Activated T-helper 2 cell treated with anti-CD3 and anti-CD28 coated beads, Interferon-gamma antibody, Interleukin-2, Interleukin-4, amounts not matched to agents 10 μg/mL and 5 μg/mL and 100 μg/mL, durations not matched to agents 14 hours and 24 hours and 36 hours (primary cell): ENCODE results near the gene DSCAM. TPM values are rescaled to one million over a fixed set of nuclear protein-coding genes. Genes with fewer than 3 reads are reported as not detected.

ENCODE experiments used
- DNase-seq: peaks from one replicate; pipeline ENCODE4 v3.0.0; 2021; ENCODE audit warnings: low spot score
- H3K27ac Mint-ChIP-seq: one replicate; pipeline ENCODE4 v1.8.0; 2021; ENCODE audit warnings: mixed read lengths
- H3K27me3 Mint-ChIP-seq: one replicate; pipeline ENCODE4 v1.8.0; 2021; ENCODE audit warnings: low read depth, mixed read lengths
- H3K36me3 Mint-ChIP-seq: one replicate; pipeline ENCODE4 v1.8.0; 2021; ENCODE audit warnings: low read depth, mixed read lengths
- H3K4me1 Mint-ChIP-seq: one replicate; pipeline ENCODE4 v1.8.0; 2021; ENCODE audit warnings: low read depth, mixed read lengths
- H3K4me3 Mint-ChIP-seq: one replicate; pipeline ENCODE4 v1.8.0; 2021; ENCODE audit warnings: low read depth, mild to moderate bottlenecking, moderate library complexity, mixed read lengths
- H3K9me3 Mint-ChIP-seq: one replicate; pipeline ENCODE4 v1.8.0; 2021; ENCODE audit warnings: mixed read lengths
- intact Hi-C: fragments of 100-400 bp; cut with micrococcal nuclease; formaldehyde crosslinking; loops from one replicate; pipeline ENCODE4 v1.15.1; 2023
- total RNA-seq: library from RNA; stranded (reverse); gene quantifications from 2 replicates; pipeline ENCODE4 v1.2.3, GENCODE V29; 2022

DSCAM gene
- total RNA-seq, 1 donor from 2014 or later: not detected

DNA sequence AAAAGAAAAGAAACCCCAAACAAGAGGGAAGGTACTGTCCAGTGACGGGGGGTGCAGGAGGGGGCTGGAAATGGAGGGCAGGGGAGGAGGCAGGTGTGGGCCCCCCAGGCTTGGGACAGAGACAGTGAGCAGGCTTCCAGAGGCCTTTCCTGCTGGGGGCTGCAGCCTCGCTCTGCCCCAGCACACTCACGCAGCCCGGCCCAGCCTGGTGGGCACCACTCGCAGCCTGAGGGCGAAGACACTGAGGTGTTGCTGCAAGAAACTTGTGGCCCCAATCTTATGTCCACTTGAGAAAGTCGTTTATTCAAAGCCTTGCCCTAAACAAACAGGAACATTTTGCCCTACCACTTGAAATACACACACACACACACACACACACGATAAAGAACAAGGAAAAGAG lies 705.3 kb downstream of the DSCAM start:
- H3K27me3 Mint-ChIP-seq: no peaks in the 10 kb centered on the region
- no peaks in the 10 kb centered on the region for H3K9me3 Mint-ChIP-seq
- no peak overlapping the region for H3K27ac Mint-ChIP-seq
- no peak for DNase-seq
- no peaks in the 10 kb centered on the region for H3K36me3 Mint-ChIP-seq
- H3K4me3 Mint-ChIP-seq: no peak overlapping the region
- no peaks in the 10 kb centered on the region for H3K4me1 Mint-ChIP-seq
- intact Hi-C loops: loop anchor here (5.0 to 10.0 kb wide), 2 partner anchors 246 to 923 kb away; no protein-coding TSS in a partner anchor

DNA sequence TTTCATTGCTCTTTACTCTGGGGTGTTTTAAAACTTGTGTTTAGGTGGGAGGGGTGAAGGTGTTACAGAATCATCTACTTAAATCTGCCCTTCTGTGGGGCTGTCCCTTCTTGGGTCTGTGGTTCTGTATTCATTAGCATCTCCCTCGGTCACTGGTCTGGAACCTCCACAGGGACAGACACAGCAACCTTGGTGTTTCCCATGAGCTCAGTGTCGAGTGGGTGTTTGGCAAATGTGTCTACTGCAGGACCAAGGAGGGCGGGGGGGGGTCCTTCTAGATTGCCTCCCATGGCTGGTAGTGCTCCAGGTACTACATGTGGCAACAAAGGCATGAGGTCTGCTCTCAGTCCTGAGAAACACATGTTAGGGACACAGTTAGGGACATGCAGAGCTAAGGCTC lies 706.3 kb downstream of the DSCAM start:
- H3K4me3 Mint-ChIP-seq: no peak overlapping the region
- no peaks in the 10 kb centered on the region for H3K36me3 Mint-ChIP-seq
- H3K9me3 Mint-ChIP-seq: no peaks in the 10 kb centered on the region
- no peak overlapping the region for H3K27ac Mint-ChIP-seq
- DNase-seq: no peak
- H3K4me1 Mint-ChIP-seq: no peaks in the 10 kb centered on the region
- intact Hi-C loops: loop anchor here (5.0 to 10.0 kb wide), 2 partner anchors 247 to 924 kb away; no protein-coding TSS in a partner anchor
- H3K27me3 Mint-ChIP-seq: no peaks in the 10 kb centered on the region

GRCh38 chr21:40139636-40140035 lies 707.3 kb downstream of the DSCAM start:
- intact Hi-C loops: loop anchor here (5.0 to 10.0 kb wide), 2 partner anchors 248 to 925 kb away; no protein-coding TSS in a partner anchor

GRCh38 chr21:40136571-40136970 lies 710.4 kb downstream of the DSCAM start:
- intact Hi-C loops: no loop called here
- Mint-ChIP-seq H3K9me3 (peaks cover 9% of the 10 kb centered on the region), H3K4me1 (no peaks in the 10 kb centered on the region), H3K36me3 (no peaks in the 10 kb centered on the region), H3K27me3 (no peaks in the 10 kb centered on the region), H3K27ac (no peak overlapping the region), H3K4me3 (no peak overlapping the region)
- no peak for DNase-seq

More at GRCh38 chr21:40139636-40140035, 707.3 kb downstream of the DSCAM start:
- H3K27me3 Mint-ChIP-seq: no peaks in the 10 kb centered on the region
- H3K36me3 Mint-ChIP-seq: no peaks in the 10 kb centered on the region
- H3K4me3 Mint-ChIP-seq: no peak overlapping the region
- no peak overlapping the region for H3K27ac Mint-ChIP-seq
- H3K4me1 Mint-ChIP-seq: no peaks in the 10 kb centered on the region
- DNase-seq: no peak
- H3K9me3 Mint-ChIP-seq: no peaks in the 10 kb centered on the region

DNA sequence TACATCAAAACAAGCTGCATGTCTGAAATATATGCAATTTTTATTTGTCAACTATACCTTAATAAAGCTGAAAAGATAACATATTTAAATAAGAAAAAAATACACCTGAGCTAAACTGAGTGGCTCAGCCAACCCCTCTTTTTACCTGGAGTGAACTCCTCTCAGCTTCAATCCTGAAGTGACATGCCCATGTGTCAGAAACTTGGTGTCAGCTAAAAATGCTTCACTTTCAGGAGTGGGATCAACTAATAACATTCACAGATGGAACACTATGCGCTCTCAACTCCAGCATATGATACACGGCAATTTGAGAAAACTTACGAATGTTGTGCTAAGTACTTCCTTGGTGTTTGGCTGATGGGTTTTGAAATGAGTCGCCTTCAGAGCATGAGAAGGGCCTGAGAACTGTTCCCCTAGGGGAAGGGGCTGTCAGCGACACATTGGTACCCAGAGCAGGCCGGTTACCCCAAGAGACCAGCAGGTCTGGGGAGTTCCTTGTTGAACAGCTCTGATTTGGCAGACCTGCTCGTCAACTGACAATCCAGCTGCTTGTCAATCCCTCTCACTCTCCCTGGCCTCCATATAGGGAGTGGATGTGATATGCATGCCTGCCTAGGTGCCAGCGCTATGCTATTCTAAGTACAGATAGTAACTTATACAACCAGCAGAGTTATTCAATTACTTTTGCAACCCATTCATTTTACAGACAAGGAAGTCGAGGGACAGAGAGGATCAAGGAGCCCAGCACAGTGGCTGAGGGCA lies 712.0 kb downstream of the DSCAM start:
- Mint-ChIP-seq H3K27me3 (no peaks in the 10 kb centered on the region), H3K9me3 (peaks cover 9% of the 10 kb centered on the region), H3K4me3 (no peak overlapping the region), H3K4me1 (no peaks in the 10 kb centered on the region), H3K36me3 (no peaks in the 10 kb centered on the region), H3K27ac (no peak overlapping the region)
- intact Hi-C loops: no loop called here
- DNase-seq: no peak

GRCh38 chr21:40130476-40130875 lies 716.5 kb downstream of the DSCAM start:
- Mint-ChIP-seq H3K4me3 (no peak overlapping the region), H3K36me3 (no peaks in the 10 kb centered on the region), H3K9me3 (peaks cover 12% of the 10 kb centered on the region), H3K27ac (no peak overlapping the region), H3K4me1 (no peaks in the 10 kb centered on the region), H3K27me3 (no peaks in the 10 kb centered on the region)
- DNase-seq: no peak
- intact Hi-C loops: no loop called here

GRCh38 chr21:40129809-40130208 lies 717.1 kb downstream of the DSCAM start:
- H3K9me3 Mint-ChIP-seq: peaks cover 12% of the 10 kb centered on the region
- no peak for DNase-seq
- no peak overlapping the region for H3K4me3 Mint-ChIP-seq
- no peaks in the 10 kb centered on the region for H3K4me1 Mint-ChIP-seq
- H3K27me3 Mint-ChIP-seq: no peaks in the 10 kb centered on the region
- no peak overlapping the region for H3K27ac Mint-ChIP-seq
- H3K36me3 Mint-ChIP-seq: no peaks in the 10 kb centered on the region
- intact Hi-C loops: no loop called here

- H3K36me3 Mint-ChIP-seq: no peaks in the 10 kb centered on the region
- DNase-seq: no peak
- no peak overlapping the region for H3K4me3 Mint-ChIP-seq
- intact Hi-C loops: no loop called here
- peaks cover 11% of the 10 kb centered on the region for H3K9me3 Mint-ChIP-seq
- H3K27me3 Mint-ChIP-seq: no peaks in the 10 kb centered on the region
- H3K4me1 Mint-ChIP-seq: no peaks in the 10 kb centered on the region
- H3K27ac Mint-ChIP-seq: no peak overlapping the region
Observed at GRCh38 chr21:40128891-40129290, 718.1 kb downstream of the DSCAM start.

- H3K27ac Mint-ChIP-seq: no peak overlapping the region
- peaks cover 1% of the 10 kb centered on the region for H3K9me3 Mint-ChIP-seq
- no peaks in the 10 kb centered on the region for H3K36me3 Mint-ChIP-seq
- H3K4me3 Mint-ChIP-seq: no peak overlapping the region
- H3K27me3 Mint-ChIP-seq: no peaks in the 10 kb centered on the region
- intact Hi-C loops: no loop called here
- H3K4me1 Mint-ChIP-seq: no peaks in the 10 kb centered on the region
- no peak for DNase-seq
Observed at GRCh38 chr21:40120940-40121575, 725.9 kb downstream of the DSCAM start.

DNA sequence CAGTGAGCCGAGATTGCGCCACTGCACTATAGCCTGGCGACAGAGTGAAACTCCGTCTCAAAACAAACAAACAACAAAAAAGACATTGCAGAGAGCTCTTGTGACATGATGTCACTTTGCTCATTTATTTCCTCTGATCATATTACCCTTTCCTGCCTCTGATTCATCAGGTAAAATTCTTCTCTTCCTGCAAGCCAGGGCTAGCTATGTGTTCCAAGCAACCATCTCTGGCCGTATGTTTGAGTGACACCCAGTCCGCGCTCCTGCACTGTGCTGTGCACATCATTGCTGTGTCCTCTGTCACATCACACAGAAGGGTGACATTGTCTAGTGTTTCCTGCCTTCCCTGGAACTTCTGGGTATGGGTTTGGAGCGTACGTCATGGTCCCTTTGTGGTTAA lies 728.4 kb downstream of the DSCAM start:
- H3K4me3 Mint-ChIP-seq: no peak overlapping the region
- intact Hi-C loops: no loop called here
- no peaks in the 10 kb centered on the region for H3K36me3 Mint-ChIP-seq
- H3K4me1 Mint-ChIP-seq: no peaks in the 10 kb centered on the region
- peaks cover 8% of the 10 kb centered on the region for H3K9me3 Mint-ChIP-seq
- no peaks in the 10 kb centered on the region for H3K27me3 Mint-ChIP-seq
- H3K27ac Mint-ChIP-seq: no peak overlapping the region
- no peak for DNase-seq

GRCh38 chr21:40117236-40117635 lies 729.7 kb downstream of the DSCAM start:
- H3K9me3 Mint-ChIP-seq: peaks cover 8% of the 10 kb centered on the region
- H3K4me3 Mint-ChIP-seq: no peak overlapping the region
- H3K27ac Mint-ChIP-seq: no peak overlapping the region
- DNase-seq: no peak
- intact Hi-C loops: no loop called here
- H3K36me3 Mint-ChIP-seq: no peaks in the 10 kb centered on the region
- no peaks in the 10 kb centered on the region for H3K27me3 Mint-ChIP-seq
- H3K4me1 Mint-ChIP-seq: no peaks in the 10 kb centered on the region

GRCh38 chr21:40115775-40116174 lies 731.2 kb downstream of the DSCAM start:
- Mint-ChIP-seq H3K9me3 (peaks cover 8% of the 10 kb centered on the region), H3K27me3 (no peaks in the 10 kb centered on the region), H3K4me3 (no peak overlapping the region), H3K36me3 (no peaks in the 10 kb centered on the region), H3K4me1 (no peaks in the 10 kb centered on the region), H3K27ac (no peak overlapping the region)
- intact Hi-C loops: no loop called here
- DNase-seq: no peak

DNA sequence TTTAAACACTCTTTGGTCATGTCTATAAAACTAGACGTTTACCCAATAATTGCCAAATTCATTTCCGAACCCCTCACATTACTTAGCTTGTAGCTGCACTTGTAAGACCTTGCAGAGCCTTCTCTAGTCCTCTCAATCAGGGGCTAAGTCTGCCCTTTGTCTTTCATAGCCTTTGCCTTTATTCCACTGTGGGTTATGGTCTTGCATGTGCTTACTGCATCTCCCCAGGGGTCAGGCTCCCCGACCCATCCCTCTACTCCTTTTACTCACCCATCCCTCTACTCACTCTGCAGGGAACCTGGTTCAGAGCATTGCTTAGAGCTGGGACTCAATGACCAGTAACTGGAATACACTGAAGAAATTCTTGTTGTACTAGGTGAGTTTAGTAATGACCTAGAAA lies 744.3 kb downstream of the DSCAM start:
- peaks cover 29% of the 10 kb centered on the region for H3K9me3 Mint-ChIP-seq
- no peak overlapping the region for H3K4me3 Mint-ChIP-seq
- no peak overlapping the region for H3K27ac Mint-ChIP-seq
- no peaks in the 10 kb centered on the region for H3K4me1 Mint-ChIP-seq
- intact Hi-C loops: no loop called here
- H3K36me3 Mint-ChIP-seq: no peaks in the 10 kb centered on the region
- no peak for DNase-seq
- H3K27me3 Mint-ChIP-seq: no peaks in the 10 kb centered on the region
